ENCODE measurements around the gene MLYCD. TPM values are rescaled to one million over a fixed set of nuclear protein-coding genes. Genes with fewer than 3 reads are reported as not detected.

Gene MLYCD
- total and polyA plus RNA-seq, 10 of the 15 experiments (the other 5 are each of a cell fraction or from before 2014, with no cell fraction given): 0.21 to 3.7 (median 1.7) TPM

DNA sequence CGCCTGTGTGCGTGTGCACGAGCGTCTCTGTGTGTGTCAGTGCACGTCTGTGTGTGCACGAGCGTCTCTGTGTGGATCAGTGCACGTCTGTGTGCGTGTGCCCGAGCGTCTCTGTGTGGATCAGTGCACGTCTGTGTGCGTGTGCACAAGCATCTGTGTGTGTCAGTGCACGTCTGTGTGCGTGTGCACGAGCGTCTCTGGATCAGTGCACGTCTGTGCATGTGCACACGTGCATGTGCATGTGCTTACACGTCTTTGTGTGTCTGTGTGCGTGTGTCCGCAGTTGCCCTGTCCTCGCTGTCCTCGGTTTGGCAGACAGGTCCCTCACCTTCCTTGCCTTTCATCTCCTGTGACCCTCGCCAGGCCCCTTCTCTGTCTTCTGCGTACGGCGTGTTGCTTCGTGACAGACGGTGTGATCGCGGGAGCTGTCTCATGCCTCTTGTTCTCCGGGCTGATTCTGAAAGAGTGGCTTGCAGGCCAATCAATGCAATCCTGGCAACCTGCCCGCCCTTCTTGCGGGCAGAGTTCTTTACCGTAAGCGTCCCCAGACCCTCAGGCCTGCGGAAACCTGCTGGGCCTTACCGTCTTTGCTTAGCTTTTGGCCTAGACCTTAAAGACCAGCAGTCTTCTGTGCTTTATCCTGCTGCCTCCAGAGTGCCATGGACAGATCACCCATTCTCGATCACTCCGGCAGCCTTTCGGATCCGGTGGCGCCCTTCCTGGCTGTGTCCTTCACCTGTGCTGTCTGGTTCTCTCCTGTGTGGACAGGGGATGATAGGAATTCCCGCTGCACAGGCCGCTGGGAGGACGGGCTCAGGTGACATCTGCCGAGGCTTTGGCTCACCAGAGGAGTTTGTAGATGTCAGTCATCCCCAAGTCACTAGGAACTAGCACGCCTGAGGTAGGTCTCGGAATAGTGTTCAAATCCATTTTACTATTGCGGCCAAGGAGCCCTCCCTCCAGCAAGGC lies 18.5 kb downstream of the MLYCD start (continued):
- TF ChIP-seq, protein P1, sequence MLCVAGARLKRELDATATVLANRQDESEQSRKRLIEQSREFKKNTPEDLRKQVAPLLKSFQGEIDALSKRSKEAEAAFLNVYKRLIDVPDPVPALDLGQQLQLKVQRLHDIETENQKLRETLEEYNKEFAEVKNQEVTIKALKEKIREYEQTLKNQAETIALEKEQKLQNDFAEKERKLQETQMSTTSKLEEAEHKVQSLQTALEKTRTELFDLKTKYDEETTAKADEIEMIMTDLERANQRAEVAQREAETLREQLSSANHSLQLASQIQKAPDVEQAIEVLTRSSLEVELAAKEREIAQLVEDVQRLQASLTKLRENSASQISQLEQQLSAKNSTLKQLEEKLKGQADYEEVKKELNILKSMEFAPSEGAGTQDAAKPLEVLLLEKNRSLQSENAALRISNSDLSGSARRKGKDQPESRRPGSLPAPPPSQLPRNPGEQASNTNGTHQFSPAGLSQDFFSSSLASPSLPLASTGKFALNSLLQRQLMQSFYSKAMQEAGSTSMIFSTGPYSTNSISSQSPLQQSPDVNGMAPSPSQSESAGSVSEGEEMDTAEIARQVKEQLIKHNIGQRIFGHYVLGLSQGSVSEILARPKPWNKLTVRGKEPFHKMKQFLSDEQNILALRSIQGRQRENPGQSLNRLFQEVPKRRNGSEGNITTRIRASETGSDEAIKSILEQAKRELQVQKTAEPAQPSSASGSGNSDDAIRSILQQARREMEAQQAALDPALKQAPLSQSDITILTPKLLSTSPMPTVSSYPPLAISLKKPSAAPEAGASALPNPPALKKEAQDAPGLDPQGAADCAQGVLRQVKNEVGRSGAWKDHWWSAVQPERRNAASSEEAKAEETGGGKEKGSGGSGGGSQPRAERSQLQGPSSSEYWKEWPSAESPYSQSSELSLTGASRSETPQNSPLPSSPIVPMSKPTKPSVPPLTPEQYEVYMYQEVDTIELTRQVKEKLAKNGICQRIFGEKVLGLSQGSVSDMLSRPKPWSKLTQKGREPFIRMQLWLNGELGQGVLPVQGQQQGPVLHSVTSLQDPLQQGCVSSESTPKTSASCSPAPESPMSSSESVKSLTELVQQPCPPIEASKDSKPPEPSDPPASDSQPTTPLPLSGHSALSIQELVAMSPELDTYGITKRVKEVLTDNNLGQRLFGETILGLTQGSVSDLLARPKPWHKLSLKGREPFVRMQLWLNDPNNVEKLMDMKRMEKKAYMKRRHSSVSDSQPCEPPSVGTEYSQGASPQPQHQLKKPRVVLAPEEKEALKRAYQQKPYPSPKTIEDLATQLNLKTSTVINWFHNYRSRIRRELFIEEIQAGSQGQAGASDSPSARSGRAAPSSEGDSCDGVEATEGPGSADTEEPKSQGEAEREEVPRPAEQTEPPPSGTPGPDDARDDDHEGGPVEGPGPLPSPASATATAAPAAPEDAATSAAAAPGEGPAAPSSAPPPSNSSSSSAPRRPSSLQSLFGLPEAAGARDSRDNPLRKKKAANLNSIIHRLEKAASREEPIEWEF (IDR thresholded peaks at IDR 0.05; ENCODE audit: insufficient replicate concordance, low read depth, low read length): no peak

DNA sequence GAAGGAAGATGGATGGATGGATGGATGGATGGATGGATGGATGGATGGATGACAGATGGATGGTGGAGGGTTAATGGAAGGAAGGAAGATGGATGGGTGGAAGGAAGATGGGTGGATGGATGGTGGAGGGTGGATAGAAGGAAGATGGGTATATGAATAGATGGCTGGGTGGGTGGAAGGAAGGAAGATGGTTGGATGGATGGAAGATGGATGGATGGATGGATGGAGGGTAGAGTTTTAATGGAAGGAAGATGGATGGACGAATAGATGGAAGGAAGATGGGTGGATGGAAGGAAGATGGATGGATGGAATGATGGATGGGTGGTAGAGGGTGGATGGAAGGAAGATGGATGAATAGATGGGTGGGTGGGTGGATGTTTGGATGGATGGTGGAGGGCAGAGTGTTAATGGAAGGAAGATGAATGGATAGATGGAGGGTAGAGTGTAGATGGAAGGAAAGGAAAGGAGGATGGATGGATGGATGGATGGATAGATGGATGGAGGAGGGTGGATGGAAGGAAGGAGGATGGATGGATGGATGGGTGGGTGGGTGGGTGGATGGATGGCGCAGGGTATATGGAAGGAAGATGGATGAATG lies 22.1 kb downstream of the MLYCD start:
- SMC1A ChIA-PET (ENCODE audit: uncharacterized antibody, unreplicated experiment): no interaction called here
- Histone ChIP-seq H3K9ac (ENCODE audit: control insufficient read depth, insufficient read depth, low read length) (no peak overlapping the region), H3K4me3 (no peak overlapping the region), H4K20me1 (ENCODE audit: control insufficient read depth, insufficient read depth) (no peaks in the 10 kb centered on the region), H3K36me3 (ENCODE audit: control insufficient read depth in 2 of 2, insufficient read depth in 2 of 2, low read length in 1 of 2) (peaks cover 3 to 18% of the 10 kb centered on the region in 2 experiments; a peak in 2 of 4 replicates), H3K4me1 (ENCODE audit: control insufficient read depth, insufficient read depth, low read length) (no peaks in the 10 kb centered on the region), H2AFZ (ENCODE audit: control insufficient read depth, low read depth, low read length) (no peak overlapping the region), H3K79me2 (ENCODE audit: control insufficient read depth, insufficient read depth, low read length) (no peaks in the 10 kb centered on the region), H3K27me3 (replicated peaks in 1 of 2; ENCODE audit: control insufficient read depth in 2 of 2, insufficient read depth in 2 of 2, low read length in 1 of 2) (no peaks in the 10 kb centered on the region), H3K4me2 (ENCODE audit: control insufficient read depth, insufficient read depth) (no peak overlapping the region), H3K9me3 (replicated peaks; ENCODE audit: control insufficient read depth, insufficient read depth, low read length) (no peaks in the 10 kb centered on the region), H3K27ac (ENCODE audit: control insufficient read depth, insufficient read depth) (no peak overlapping the region)
- intact Hi-C loops (cut with micrococcal nuclease; ENCODE audit: unreplicated experiment): loop anchor here (10.0 kb wide), 1 partner anchor 96 kb away; no protein-coding TSS in a partner anchor
- ATAC-seq: no peak
- FAIRE-seq: no peak
- RAD21 ChIA-PET (ENCODE audit: unreplicated experiment): no interaction called here
- no TSS peak for BruUV-seq (replicated peaks)
- in situ Hi-C loops (cut with MboI): no loop called here
- no peak for DNase-seq (ENCODE audit: low read depth, low spot score)
- CTCF ChIA-PET: no interaction called here
- WGBS (ENCODE audit: insufficient coverage, insufficient replicate concordance, low lambda C conversion rate, missing lambda C conversion rate): 27% methylated on average over 1 of the region's 2 CpGs
- POLR2A ChIA-PET: no interaction called here
- TF ChIP-seq, protein P2, sequence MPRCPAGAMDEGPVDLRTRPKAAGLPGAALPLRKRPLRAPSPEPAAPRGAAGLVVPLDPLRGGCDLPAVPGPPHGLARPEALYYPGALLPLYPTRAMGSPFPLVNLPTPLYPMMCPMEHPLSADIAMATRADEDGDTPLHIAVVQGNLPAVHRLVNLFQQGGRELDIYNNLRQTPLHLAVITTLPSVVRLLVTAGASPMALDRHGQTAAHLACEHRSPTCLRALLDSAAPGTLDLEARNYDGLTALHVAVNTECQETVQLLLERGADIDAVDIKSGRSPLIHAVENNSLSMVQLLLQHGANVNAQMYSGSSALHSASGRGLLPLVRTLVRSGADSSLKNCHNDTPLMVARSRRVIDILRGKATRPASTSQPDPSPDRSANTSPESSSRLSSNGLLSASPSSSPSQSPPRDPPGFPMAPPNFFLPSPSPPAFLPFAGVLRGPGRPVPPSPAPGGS (IDR thresholded peaks at IDR 0.05; ENCODE audit: borderline replicate concordance, insufficient read depth, low read depth, low read length, poor library complexity, severe bottlenecking): no peak
- TF ChIP-seq NFYA (IDR thresholded peaks at IDR 0.05; ENCODE audit: borderline replicate concordance, low read depth, low read length) (no peak), CHD1 (IDR thresholded peaks at IDR 0.05; ENCODE audit: low read depth, low read length) (no peak), RFX5 (IDR thresholded peaks at IDR 0.05; ENCODE audit: low read depth, low read length) (no peak), FOXM1 (IDR thresholded peaks at IDR 0.05; ENCODE audit: low read depth, low read length) (no peak), RELA (IDR thresholded peaks at IDR 0.05; ENCODE audit: borderline replicate concordance, partially characterized antibody) (no peak), EP300 (IDR thresholded peaks at IDR 0.05; ENCODE audit: borderline replicate concordance in 1 of 2, control insufficient read depth in 1 of 2, low read depth in 2 of 2, low read length in 2 of 2) (no peak), CREM (IDR thresholded peaks at IDR 0.05; ENCODE audit: low read depth) (no peak), EED (IDR thresholded peaks at IDR 0.05; ENCODE audit: low read depth) (no peak), PML (IDR thresholded peaks at IDR 0.05; ENCODE audit: low read length) (no peak), CBX5 (IDR thresholded peaks at IDR 0.05; ENCODE audit: low read depth) (no peak), CEBPB (IDR thresholded peaks at IDR 0.05; ENCODE audit: borderline replicate concordance in 1 of 2, low read depth in 2 of 2, low read length in 2 of 2) (no peak)

Measured in GM12878 (cell line).